Stimulated activated CD4-positive, alpha-beta T cell treated with anti-CD3 and anti-CD28 coated beads, Interleukin-1b, Interleukin-23, amount 100 ng/mL, for 48 hours (primary cell): Measurements from ENCODE around the gene THAP4.
"Not testable (repeated sequence)": the region's sequence is repeated elsewhere in the genome, so short reads cannot be mapped to it uniquely, and the experiment has no call there.

Experiments
- DNase-seq: peaks from one replicate; pipeline ENCODE4 v3.0.0-alpha.2; 2020

The THAP4 gene

DNA sequence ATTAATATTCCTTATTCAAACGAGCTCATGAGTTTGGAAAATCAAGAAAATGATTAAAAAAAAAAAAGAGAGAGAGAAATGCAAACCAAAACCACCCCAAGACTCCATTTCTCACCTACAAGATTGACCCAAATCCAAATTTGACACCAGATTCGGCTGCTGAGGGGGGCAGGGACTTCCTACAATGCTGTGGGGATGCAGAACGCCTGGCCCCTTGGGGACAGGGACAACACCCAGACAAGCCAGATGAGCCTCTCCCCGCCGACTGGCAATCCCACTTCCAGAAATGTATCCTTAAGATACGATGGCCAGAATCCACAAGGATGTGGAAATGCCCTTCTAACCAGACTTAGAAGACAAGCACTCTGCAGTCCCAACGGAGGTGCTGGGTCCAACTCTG lies 57.7 kb downstream of the THAP4 start:
- no peak for DNase-seq

DNA sequence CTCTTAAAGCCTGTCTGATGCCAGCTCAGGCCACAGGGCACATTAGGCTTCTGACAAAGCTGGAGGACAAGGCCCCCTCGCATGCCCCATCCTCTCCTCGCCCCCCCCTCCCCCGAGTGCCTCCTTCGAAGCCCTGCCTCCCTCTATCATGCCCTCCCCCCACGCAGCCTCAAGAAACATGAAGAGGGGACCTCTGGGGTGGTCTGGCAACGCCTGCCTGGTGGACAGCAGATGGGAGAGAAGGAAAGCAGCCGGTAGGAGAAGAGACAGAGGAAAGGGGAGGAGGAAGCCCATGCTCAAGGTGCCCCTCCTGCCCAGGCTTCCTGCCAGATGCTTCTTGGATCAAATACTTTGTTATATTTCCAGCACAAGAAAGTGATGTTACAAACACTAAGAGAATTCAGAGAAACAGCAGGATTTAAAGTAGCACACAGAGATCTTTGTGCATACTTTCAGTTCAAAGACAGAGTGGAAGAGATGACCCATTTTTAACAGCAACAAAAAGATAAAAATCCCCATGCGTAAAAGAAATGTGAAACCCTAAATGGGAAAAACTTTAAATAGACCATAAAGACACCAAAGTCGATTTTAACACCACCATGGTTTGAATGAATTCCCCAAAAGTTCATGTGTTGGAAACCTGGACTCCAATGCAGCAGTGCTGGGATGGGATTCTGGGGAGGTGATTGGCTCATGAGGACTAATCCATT lies 59.4 kb downstream of the THAP4 start:
- DNase-seq: no peak

DNA sequence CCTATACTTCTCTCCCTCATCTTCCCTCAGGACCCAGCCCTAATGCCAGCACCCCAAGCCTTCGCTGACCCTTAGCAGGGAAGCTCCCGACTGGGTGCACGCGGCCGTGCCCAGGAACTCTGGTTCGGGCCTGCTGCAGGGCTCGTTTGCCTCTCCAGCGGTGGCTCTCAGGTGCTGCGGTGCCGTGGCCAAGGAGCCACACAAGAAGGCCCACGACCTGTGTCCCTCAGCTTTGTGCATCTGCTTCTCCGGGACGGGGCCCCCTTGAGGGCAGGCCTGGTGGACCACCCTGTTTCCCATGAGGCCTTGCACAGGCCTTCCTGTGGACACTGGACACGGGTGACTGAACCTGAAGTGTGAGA lies 60.7 kb downstream of the THAP4 start:
- no peak for DNase-seq

GRCh38 chr2:241575624-241576292 lies 61.2 kb downstream of the THAP4 start:
- no peak for DNase-seq

DNA sequence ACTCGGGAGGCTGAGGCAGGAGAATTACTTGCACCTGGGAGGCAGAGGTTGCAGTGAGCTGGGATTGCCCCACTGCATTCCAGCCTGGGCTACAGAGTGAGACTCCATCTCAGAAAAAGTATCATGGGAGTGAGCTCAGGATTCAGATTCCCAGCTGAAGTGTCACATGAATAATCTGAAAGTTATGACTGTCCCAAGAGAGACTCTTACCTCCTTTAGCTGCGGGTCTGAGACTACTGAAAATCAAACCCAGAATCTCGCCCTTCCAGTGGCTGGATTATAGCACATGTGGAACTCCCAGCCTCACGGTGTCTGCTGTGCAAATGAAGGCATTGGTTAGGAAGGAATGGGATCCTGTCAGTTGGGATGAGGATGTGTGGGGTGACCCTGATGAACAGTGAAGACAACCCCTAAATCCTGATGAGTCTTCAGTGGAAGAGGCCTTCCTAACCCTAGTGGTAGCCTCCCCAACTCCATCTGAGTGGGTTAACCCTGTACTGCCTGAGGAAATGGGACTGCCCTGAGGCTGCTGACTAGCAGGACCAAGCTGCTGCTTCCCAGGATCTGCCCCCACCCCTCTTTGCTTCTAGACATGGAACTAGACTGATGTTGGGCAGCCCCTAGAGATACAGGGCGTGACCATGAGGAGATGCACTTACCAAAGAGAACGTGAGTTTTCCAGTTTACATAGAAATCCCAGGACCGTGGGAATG lies 61.9 kb downstream of the THAP4 start:
- DNase-seq: no peak

DNA sequence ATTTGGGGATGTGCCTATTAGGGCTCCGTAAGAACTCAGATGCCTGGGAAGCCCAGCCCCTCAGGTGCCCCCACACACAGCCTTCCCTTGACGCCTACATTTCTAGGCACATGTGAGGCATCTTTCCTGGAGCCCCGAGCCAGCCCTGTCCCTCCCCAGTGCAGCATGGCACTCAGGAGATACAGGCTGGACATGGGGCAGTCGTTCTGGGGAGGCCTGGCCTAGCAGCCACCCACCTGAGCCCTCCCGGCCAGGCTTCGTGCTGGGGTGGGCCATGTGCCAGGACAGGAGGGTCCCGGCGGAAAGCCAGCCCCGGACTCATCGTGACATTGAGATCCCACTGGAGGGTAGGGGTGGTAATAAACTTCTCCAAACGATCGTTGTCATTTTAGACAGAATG lies 63.2 kb downstream of the THAP4 start:
- DNase-seq: no peak

GRCh38 chr2:241572915-241573651 lies 63.9 kb downstream of the THAP4 start:
- not testable (repeated sequence) for DNase-seq

DNA sequence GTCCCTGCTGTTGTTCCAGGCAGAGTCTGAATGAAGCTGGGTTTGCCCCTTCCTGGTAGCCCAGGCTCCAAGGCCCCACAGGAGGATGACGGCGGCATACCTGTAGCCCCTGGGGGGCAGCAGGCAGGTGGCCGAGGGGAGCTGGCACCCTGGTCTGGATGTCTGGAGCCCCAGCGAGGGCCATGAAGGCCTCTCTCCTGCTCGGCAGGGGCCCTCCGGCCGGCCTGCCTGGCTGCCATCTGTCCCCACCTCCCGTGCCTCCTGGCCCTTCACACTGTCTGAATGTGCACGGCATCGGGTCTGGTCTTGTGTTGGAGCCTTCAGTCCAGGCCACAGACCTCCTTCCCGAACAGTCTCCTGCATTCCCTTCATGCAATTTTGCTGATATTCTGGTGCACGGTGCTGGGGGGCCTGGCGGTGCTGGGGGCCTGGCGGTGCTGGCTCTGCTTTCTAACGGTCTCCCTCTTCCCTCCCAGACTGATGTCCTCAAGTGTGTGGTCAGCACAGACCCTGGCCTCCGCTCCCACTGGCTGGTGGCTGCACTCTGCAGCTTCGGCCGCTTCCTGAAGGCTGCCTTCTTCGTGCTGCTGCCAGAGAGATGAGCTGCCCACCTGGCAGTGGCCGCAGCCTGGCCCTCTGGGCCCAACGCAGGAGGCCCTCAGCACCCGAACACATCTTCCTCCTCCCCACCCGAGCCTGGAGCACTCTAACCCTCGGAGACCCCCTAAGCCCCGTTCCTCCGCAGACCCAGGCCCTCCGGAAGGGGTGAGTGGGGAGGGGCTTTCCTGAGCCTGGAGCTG lies 64.9 kb downstream of the THAP4 start:
- no peak for DNase-seq

DNA sequence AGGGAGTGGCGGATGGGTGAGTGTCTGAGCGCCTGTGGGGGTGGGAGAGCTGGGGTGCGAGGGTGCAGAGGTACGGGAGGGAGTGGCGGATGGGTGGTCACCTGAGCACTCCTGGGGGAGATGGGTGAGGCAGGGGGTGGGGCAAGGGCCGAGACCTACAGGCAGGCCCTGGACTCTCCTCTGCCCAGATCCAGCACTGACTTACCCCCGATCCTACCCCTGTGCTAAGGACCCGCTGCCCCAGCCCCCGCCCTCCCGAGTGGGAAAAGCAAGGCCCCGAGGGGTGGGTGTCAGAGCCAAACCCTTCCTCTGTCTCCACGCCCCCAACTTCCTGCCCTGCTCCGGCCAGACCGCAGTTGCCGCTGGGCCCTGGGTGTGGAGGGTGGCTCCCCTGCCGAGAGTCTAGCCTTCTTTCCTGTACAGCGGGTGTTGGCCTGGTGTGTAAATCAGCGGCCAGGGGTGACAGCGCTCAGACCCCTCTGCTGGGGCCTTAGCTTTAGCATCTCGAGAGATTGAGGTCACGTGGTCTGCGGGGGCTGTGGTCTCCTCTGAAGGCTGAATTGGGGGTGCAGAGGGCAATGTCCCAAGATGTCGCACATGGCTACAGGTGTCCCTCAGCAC lies 65.9 kb downstream of the THAP4 start:
- DNase-seq: no peak

DNA sequence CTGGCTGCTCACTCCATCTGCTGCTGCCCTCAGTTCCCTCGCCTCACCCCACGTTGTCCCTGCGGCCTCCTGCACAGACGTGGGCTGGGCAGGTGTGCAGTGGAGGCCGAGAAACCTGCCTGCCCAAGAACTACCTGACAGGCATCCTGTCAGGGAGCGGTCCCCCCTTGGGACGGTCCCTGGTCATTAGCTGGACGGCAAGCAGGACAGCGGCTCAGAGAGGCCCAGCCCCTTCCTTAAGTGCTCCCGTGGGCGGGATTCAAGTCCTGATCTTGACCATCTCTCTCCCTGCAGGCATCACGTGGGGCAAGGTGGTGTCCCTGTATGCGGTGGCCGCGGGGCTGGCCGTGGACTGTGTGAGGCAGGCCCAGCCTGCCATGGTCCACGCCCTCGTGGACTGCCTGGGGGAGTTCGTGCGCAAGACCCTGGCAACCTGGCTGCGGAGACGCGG lies 67.1 kb downstream of the THAP4 start:
- DNase-seq: no peak

- DNase-seq: no peak
Measured at GRCh38 chr2:241568726-241569125, 68.2 kb downstream of the THAP4 start.

- DNase-seq: no peak
Measured at GRCh38 chr2:241567776-241568175, 69.2 kb downstream of the THAP4 start.

DNA sequence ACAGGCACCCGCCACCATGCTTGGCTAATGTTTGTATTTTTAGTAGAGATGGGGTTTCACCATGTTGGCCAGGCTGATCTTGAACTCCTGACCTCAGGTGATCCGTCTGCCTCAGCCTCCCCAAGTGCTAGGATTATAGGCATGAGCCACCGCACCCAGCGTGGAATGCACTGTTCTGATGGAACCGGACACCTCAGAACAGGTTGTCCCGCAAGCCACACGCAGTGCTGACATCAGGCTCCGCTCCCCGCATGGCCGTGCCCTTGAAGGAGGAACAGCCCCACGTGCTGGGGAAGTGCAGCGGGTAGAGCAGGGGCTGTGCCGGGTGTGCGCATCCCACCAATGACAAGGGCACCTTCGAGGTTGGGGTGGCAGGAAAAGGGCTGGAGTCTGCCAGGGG lies 69.7 kb downstream of the THAP4 start:
- not testable (repeated sequence) for DNase-seq

GRCh38 chr2:241566468-241566867 lies 70.5 kb downstream of the THAP4 start:
- no peak for DNase-seq

- DNase-seq: not testable (repeated sequence)
Measured at GRCh38 chr2:241566021-241566420, 70.9 kb downstream of the THAP4 start.

DNA sequence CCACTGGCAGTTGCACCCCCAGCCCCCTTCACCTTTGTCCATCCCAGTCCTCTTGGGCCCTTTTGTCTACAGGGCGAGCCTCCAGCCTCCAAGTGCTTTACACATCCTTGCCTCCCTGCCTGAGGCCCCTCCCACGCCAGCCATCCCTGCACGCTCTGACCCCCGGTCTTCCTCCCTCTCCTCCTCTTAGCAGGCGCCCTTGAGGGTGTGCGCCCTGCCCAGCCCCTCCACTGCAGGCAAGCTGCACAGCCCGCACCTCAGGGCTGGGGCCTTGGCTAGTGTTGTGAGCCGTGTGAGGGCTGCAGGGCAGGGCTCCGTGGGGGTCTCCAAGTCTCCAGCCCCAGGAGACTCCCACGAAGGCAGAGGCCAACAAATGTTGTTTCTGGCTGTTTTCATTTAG lies 71.5 kb downstream of the THAP4 start:
- DNase-seq: no peak

- no peak for DNase-seq
Measured at GRCh38 chr2:241564596-241565410, 72.2 kb downstream of the THAP4 start.

- DNase-seq: no peak
Measured at GRCh38 chr2:241563981-241564595, 72.9 kb downstream of the THAP4 start.

DNA sequence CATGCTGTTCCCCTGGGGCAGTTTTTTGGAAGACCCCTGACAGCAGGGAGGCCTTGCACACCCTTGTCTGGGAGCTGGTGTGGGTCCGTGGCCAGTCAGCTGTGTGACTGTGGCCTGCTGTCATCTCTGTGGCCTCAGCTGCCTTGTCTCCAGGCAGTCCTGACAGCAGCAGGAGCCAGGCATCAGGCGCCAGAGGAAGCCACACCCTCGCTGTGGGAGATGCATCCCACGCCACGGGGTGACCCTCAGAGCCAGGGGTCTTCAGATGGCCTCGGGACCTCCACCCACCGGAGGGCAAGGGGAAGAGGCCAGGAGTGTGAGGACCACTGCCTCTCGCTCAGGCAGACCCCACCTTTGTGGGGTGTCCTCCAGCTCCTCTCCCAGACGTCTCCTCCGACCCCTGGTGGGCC lies 73.4 kb downstream of the THAP4 start:
- no peak for DNase-seq

GRCh38 chr2:241563031-241563507 lies 73.9 kb downstream of the THAP4 start:
- DNase-seq: no peak
